DND-41 (cell line): Measurements from ENCODE around the gene MAPK7.

Source experiments
- ATAC-seq: fragments of 200-7000 bp; cut with Tn5 transposase; 3 replicates; pipeline ENCODE4 v1.9.1; 2021; ENCODE audit warnings: low read depth; ENCODE audit not compliant: insufficient read depth
- DNase-seq: peaks from one replicate; pipeline ENCODE4 v3.0.0-alpha.2; 2020
- H2AFZ ChIP-seq: 2 replicates; pipeline ENCODE4 v1.6.0; 2012; ENCODE audit warnings: low read depth, low read length
- H3K27ac ChIP-seq: 2 replicates; pipeline ENCODE4 v1.5.1; 2012; ENCODE audit warnings: low read length, inconsistent platforms
- H3K27me3 ChIP-seq: fragments of 200-600 bp; sonication (generic); 2 replicates; pipeline ENCODE4 v1.6.0; 2012; ENCODE audit warnings: low read length, mild to moderate bottlenecking, inconsistent platforms; ENCODE audit not compliant: insufficient read depth, poor library complexity
- H3K36me3 ChIP-seq: 2 replicates; pipeline ENCODE4 v1.5.1; 2012; ENCODE audit warnings: low read length, inconsistent platforms; ENCODE audit not compliant: insufficient read depth
- H3K4me1 ChIP-seq: 2 replicates; pipeline ENCODE4 v1.5.1; 2012; ENCODE audit warnings: mild to moderate bottlenecking, low read length; ENCODE audit not compliant: insufficient read depth
- H3K4me2 ChIP-seq: 2 replicates; pipeline ENCODE4 v1.6.0; 2012; ENCODE audit warnings: mild to moderate bottlenecking, moderate library complexity, low read length, inconsistent platforms; ENCODE audit not compliant: insufficient read depth
- H3K4me3 ChIP-seq, 2 experiments: fragments of 200-600 bp in 1 of 2; shearing (Covaris generic) in 1 of 2; 2 replicates each; pipeline ENCODE4 v1.5.1; 2012 to 2016; ENCODE audit warnings: inconsistent platforms in 2 of 2, low read length in 2 of 2, mild to moderate bottlenecking in 2 of 2, low read depth in 1 of 2, moderate library complexity in 1 of 2
- H3K79me2 ChIP-seq: 2 replicates; pipeline ENCODE4 v1.6.0; 2012; ENCODE audit warnings: low read length, inconsistent platforms; ENCODE audit not compliant: insufficient read depth
- H3K9ac ChIP-seq: 2 replicates; pipeline ENCODE4 v1.6.0; 2012; ENCODE audit warnings: low read depth, mild to moderate bottlenecking, inconsistent platforms, low read length, moderate library complexity
- H3K9me3 ChIP-seq: 2 replicates; pipeline ENCODE4 v1.5.1; 2012; ENCODE audit warnings: low read length, moderate library complexity, mild to moderate bottlenecking, inconsistent platforms; ENCODE audit not compliant: insufficient read depth, severe bottlenecking
- H4K20me1 ChIP-seq: 2 replicates; pipeline ENCODE4 v1.6.0; 2012; ENCODE audit warnings: low read length; ENCODE audit not compliant: insufficient read depth
- EZH2 ChIP-seq: IDR thresholded peaks from 3 replicates; pipeline ENCODE4 v1.6.1; 2012; ENCODE audit warnings: borderline replicate concordance, low read depth, mild to moderate bottlenecking, moderate library complexity, low read length, inconsistent platforms; ENCODE audit not compliant: severe bottlenecking
- TF ChIP-seq, protein P1 (sequence below): IDR thresholded peaks from 2 replicates; pipeline ENCODE4 v1.5.1; 2012; ENCODE audit warnings: borderline replicate concordance, low read length, moderate library complexity, mild to moderate bottlenecking; ENCODE audit not compliant: poor library complexity, severe bottlenecking; ENCODE audit errors: extremely low read depth

MAPK7 gene

DNA sequence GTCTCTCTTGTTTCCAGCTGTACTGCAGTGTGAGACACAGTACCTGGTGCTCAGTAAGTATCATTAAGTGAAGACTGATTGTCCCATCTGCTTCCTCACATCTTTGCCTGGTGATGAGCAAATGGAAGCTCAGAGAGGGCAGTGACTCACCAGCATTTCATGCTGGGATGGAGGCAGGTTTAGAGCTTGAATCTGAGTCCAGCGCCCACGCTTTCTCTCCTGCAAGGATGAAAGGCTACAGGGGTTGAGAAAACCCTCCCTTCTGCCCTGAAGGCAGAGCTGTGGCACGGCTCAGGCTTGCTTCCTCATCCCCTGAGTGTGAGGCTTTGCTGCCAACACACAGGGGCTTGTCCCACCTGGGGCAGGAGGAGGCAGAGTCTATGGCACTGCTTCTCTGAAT is 31.2 kb downstream of the MAPK7 start:
- Histone ChIP-seq H3K4me3 (no peak overlapping the region), H3K79me2 (no peaks in the 10 kb centered on the region), H3K27me3 (peaks cover 3% of the 10 kb centered on the region), H3K36me3 (no peaks in the 10 kb centered on the region), H3K27ac (no peak overlapping the region), H2AFZ (no peak overlapping the region), H3K9ac (no peak overlapping the region), H3K4me2 (no peak overlapping the region), H4K20me1 (no peaks in the 10 kb centered on the region; the same call in 1 of the 2 replicates), H3K9me3 (no peaks in the 10 kb centered on the region), H3K4me1 (no peaks in the 10 kb centered on the region)
- ATAC-seq (no peak), DNase-seq (no peak)
- no peak for TF ChIP-seq EZH2
- TF ChIP-seq, protein P1, sequence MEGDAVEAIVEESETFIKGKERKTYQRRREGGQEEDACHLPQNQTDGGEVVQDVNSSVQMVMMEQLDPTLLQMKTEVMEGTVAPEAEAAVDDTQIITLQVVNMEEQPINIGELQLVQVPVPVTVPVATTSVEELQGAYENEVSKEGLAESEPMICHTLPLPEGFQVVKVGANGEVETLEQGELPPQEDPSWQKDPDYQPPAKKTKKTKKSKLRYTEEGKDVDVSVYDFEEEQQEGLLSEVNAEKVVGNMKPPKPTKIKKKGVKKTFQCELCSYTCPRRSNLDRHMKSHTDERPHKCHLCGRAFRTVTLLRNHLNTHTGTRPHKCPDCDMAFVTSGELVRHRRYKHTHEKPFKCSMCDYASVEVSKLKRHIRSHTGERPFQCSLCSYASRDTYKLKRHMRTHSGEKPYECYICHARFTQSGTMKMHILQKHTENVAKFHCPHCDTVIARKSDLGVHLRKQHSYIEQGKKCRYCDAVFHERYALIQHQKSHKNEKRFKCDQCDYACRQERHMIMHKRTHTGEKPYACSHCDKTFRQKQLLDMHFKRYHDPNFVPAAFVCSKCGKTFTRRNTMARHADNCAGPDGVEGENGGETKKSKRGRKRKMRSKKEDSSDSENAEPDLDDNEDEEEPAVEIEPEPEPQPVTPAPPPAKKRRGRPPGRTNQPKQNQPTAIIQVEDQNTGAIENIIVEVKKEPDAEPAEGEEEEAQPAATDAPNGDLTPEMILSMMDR = no peak

DNA sequence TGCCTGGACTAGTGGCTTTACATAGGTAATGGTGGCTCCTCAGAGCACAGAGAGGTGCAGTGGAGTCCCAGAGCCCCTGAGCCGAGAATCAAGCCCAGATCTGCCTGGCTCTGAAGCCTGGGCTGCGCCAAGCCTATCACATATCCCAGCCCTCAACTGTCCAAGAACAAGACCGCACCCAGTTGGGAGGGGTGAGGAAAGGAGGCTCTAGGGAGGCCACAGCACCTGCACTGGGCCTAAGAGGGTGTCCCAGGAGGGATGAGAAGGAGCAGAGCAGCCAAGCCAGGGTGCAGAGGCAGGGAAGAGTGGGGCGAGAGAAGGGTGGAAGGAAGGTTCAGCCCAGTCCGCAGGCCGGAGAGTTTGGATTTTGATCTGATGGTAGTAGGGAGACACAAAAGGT is 31.8 kb downstream of the MAPK7 start:
- H3K9ac ChIP-seq = no peak overlapping the region
- H3K4me1 ChIP-seq = no peaks in the 10 kb centered on the region
- no peaks in the 10 kb centered on the region for H3K36me3 ChIP-seq
- H3K27me3 ChIP-seq = peaks cover 3% of the 10 kb centered on the region
- no peaks in the 10 kb centered on the region for H3K79me2 ChIP-seq
- H3K27ac ChIP-seq = no peak overlapping the region
- H4K20me1 ChIP-seq = no peaks in the 10 kb centered on the region; the same call in 1 of the 2 replicates
- H2AFZ ChIP-seq = no peak overlapping the region
- H3K4me2 ChIP-seq = no peak overlapping the region
- TF ChIP-seq, protein P1 = no peak
- no peak for TF ChIP-seq EZH2
- DNase-seq = no peak
- ATAC-seq = no peak
- H3K4me3 ChIP-seq = no peak overlapping the region
- no peaks in the 10 kb centered on the region for H3K9me3 ChIP-seq

DNA sequence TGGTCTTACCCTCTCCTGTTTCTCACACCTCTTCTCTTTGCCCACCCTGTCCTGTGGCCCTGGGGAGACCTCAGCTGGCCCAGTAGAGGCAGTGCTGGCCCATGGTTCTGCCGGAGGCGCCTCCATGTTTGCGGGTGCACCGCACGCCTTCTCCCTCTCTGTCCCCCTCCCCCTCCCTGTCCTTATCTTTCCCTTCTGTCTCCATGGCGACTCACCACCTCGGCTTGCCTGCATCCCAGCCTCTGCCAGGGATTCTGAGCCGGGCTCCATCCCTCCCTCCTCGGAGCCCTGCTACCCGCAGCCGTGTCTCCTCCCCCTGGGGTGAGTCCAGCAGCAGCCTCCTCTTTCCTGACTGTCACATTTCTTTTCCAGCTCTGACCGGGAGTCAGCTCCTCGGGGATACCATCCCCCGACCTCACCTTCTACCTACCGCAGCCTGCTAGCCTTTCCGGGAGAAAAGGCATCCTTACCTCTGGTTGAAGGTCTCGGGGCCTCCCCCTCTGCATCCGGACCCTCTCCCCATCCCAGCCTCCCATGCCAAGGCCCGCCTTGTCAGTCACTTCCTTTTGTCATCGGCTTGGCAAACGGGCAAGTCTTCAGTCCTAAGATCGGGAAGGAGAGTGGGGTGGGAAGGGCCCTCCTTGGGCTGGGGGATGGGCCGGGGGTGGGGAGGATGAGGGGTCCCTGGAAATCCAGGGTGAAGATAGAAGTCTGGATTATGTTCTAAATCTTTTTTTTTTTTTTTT is 32.8 kb downstream of the MAPK7 start, which contains the start of gene RNF112:
Gene RNF112, plus strand, starts transcription at position 358 of the 746 bp plus-strand sequence. Its CDS starts 177 bp downstream, at position 535.
- H3K79me2 ChIP-seq = no peaks in the 10 kb centered on the region
- H4K20me1 ChIP-seq = no peaks in the 10 kb centered on the region; the same call in 1 of the 2 replicates
- no peak for ATAC-seq
- H3K36me3 ChIP-seq = no peaks in the 10 kb centered on the region
- no peak within 1 kb of the TSS for H3K4me2 ChIP-seq
- H3K9ac ChIP-seq = no peak within 1 kb of the TSS
- H3K4me1 ChIP-seq = no peaks in the 10 kb centered on the region
- no peak for DNase-seq
- H3K4me3 ChIP-seq = no peak within 1 kb of the TSS
- H2AFZ ChIP-seq = no peak within 1 kb of the TSS
- H3K27ac ChIP-seq = no peak within 1 kb of the TSS
- no peak for TF ChIP-seq EZH2
- TF ChIP-seq, protein P1 = no peak
- H3K27me3 ChIP-seq = peaks cover 3% of the 10 kb centered on the region
- H3K9me3 ChIP-seq = no peaks in the 10 kb centered on the region
